HG03097 (cell line): Measurements from ENCODE around the gene SIM1.

Experiments
- ATAC-seq: cut with Tn5 transposase; IDR thresholded peaks from one replicate; pipeline ENCODE4 v1.9.1; 2021; ENCODE audit not compliant: unreplicated experiment, low FRiP score

SIM1 gene

DNA sequence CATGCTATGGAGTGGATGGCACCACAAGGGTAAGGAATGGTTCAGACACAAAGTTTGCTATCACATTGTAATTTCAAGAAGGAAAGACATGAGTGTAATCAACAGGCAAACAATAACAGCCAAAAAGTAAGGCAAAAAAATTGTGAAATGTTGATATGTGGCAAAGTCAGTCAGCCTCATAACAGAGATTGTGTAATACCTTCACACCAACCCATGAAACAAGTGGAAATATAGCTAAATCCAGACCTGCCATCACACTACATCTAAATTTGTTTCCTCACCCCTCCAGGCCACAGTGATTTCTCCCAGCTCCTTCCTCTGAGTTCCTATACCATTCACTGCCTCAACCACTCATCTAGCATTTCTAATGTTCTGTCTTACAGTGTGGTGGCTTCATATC is 37.3 kb downstream of the SIM1 start:
- ATAC-seq = no peak

DNA sequence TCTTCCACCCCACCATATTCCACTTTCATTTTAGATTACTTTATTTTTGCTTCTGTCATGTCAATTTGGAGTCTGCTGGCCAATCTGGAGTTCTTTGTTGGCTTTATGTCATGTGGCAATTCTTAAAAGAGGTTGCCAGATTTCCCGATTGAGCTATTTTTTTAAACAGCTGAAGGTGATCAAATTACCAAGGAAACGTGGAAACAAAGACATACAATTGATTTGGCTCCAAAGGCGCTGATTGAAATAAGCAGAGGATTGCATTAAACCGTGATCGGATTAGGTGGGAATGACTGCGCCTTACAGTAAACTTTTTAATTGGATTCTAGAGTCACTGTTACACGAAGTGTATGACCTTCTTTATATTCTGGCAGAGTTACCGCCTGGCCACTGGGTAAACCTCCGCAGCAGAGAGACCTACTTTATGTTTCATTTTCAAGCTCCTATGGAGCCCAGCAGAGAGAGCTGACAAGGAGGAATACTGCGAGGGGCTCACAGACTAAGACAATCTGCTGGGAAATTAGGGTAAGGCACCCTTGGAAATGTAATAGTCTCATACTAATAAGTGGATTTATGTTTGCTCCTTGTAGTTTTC is 37.9 kb downstream of the SIM1 start:
- ATAC-seq = no peak

DNA sequence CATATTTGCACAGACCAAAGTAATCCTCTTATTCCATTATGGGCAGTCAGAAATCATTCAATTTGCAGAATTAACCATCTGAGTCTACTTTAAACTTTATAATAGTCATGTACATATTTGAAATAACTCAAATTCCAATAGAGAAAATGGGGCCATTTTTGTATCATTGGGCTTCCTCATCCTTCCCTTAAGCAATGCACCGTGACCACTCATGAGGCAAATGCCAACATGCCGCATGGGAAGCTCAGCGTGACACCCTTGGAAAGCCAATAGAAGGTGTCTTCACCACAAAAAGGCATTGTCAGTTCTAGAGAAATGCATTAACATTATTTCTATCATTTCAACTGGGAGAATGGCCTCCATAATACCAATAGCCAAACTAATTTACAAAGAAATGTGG is 38.5 kb downstream of the SIM1 start:
- ATAC-seq = no peak

DNA sequence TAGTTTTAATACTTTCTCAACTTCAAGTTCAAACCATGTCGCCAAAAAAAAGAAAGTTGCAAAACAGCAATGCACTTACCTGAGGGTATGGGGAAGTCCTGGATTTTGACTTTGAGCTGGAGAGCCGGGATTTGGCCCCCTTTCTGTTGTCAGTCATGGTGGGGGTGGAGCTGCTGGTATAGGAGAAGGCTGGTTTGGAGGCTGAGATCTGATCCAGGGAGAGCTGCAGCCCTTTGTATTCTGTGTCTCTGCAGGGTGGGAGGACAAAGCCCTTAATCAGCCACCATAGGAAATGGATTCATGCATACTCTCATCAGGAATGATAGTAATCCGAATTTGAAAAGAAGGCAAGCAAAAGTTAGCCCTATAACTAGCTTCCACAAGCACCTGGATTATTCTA is 44.0 kb downstream of the SIM1 start:
- ATAC-seq = no peak

DNA sequence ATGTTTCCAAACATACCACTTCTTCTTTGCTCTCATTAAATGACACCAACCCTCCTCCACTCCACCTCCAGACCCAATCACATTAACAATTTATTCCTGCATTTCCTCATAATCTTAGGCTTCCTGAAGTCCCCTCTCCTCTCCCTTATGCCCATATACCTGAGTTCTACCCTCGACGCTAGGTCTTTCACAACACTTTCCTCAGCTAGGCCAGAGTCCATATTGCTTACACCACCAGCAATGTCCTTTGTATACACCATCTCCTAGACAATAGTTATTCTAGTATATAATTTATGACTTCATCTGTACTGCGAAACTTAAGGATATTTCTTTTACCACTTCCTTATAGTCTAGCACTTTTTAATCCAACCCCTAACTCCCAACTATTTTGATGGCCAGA is 47.7 kb downstream of the SIM1 start:
- no peak for ATAC-seq

DNA sequence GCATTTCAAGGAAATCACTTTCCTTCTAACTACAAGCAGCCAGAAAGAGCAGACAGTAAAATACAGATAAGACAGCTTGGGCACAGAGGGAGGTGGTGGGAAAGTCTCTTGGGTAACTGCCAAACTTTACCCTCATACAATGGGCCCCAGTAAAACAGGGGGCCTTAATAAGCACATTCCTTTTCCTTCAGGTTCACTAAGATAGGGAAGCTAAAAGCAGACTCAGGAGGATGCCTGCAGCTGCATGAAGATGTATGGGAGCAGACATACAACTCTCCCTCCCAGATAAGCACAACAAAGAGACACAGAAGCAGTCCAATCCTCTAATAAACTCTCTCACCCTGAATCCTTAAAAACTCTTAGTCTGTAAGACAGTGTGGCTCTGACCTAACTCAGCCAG is 49.0 kb downstream of the SIM1 start:
- no peak for ATAC-seq

DNA sequence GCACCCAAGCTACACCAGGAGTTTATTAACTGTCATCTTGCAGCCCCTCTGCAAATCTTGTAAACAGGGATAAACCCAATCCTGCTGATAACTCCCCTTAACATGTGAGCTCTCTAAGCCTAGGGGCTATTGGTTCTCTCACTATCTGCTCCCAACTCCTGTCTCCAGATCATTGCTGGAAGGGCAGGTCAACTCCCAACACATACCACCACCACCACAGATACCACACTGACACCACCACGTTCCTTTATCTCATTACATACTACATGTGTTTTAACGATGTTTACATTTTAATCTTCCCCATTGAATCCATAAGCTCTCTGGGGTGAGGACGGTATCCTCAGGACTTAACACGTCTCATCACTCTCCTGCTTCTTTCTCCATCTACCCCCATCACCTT is 51.8 kb downstream of the SIM1 start:
- no peak for ATAC-seq

DNA sequence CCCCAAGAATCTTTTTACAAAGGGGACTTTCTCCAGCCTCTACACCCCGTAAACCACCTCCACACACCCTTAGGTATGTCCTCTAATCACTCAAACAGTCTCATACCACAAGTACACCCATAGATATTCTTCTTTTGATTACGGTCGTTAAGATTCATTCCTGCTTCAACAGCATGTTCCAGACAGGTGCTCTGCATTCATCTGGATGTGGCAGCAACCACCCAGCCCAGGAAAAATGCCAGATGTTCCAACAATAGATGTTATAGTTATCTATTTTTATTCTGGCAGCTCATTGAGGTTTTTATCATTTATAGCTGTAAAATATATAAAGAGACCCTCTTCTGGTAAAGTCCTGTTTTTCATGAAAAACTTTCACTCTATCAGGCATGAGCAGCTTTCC is 60.7 kb downstream of the SIM1 start:
- ATAC-seq = no peak

DNA sequence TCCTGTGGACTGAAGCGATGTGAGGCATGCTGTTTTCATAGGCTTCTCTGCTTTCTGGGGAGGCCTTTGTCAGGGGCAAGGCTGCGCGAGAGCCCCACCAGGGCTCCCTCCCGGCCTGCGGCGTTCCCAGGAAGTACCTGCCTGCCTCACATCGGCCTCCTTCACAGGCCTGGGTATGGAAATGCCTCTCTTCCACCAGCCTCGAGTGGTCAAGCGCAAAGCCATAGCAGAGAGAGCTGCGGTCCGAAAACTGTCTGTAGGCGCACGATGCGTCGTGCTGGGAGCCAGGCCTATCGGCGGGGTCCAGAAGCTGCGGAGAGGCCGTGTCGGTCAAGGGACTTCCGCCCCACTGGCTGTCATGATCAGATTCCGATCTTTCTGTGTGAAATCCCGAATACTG is 71.2 kb downstream of the SIM1 start:
- ATAC-seq = no peak

DNA sequence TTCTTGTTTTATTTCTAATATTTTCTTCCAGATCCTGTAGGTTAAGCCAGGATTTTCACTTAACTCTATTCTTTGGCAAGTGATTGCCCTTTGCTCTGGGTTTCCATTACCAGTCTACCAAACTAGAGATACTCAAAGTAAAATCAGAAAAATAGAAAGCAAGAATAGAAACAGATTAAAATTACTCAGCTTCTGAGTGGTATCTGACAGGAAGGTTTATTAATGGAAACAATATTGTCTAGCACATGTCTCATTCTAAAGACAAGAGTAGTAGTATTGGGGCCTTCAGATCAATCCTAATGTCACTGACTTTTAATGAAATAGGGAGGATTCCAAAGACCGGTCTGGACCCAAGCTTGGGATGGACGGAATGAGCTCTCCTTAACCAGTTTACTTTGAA is 72.3 kb downstream of the SIM1 start:
- no peak for ATAC-seq

DNA sequence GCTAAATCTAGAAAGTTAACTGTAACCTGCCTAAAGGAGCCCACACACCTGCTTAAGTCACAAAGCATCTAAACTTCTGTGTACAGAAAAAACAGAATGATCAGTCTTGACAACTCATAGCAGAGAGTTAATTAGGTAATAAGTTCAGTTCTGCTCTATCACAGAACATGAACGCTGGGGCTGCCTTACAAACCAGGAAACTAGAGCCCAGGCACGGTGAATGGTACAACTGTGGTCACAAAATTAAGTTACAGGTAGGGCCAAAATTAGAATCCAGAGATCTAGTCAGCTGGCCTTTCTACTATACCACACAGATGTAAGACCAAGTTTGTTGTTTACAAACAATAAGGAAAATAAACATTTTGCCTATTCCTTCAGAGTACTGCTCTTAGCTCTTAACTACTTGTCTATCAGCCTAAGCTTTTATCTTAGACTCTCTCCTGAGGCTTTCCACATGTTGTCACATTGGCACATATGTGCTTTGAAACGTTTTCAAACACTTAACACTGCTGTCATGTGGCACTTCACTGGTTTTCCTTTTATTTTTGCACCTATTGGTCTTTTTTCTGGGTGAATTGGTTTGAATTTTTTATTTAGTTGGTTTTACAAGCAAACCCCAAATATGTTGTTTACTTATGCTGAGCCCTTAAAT is 75.7 kb downstream of the SIM1 start:
- no peak for ATAC-seq

DNA sequence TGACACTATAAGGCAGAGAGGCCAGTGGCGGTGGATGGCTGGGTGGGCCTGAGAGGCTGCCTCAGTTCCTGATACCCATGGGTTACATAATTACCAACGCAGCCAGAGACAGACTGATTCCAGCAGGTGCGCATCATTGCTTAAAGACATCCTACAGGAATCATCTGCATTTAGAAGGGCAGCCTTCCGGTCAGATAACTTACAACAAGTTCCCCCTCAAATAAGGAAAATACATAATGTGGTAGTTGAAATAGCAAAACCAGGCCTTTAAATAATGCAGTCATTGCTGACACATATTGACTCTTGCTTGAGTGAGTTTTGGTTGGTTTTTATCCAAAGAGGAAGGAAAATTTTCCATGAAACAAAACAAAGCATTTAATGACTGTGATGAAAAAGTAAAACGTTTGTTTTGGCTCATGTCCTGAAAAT is 81.9 kb downstream of the SIM1 start:
- no peak for ATAC-seq

DNA sequence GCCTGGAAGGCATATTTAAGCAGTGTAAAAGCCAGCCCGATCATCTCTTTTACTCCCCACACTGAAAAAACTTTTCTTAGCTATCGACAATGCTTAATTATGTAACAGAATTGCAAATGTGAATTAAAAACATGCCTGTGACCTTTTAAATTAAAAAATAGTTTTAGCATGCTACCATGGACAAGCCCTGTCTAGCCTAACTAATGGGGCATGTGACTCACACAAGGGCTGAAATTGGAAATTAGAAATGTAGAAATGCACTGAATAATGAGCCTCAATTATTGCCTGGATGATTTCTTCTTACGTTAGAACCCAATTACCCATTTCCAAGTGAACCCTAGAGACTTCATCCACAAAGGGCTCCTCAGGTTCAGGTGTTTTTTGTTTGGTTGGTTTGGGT is 82.7 kb downstream of the SIM1 start:
- no peak for ATAC-seq

DNA sequence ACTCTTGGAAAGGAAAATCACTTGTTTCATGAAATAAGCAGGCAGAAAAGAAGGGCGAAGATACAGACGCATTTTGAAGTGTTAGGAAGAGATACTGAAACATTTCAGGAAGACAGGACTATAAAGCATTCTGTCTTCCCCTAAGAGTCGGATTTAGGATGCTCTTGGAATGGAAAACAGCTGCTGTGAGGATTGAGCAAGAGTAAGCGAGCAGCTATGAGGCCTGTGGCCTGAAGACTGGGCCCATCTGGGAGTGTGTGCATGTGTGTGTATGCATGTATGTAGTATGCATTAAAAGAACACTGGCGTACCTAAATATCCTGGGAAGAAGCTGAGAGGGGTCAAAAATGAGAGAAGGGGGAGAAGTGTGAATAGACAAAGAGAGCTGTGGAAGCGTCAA is 83.6 kb downstream of the SIM1 start:
- no peak for ATAC-seq

DNA sequence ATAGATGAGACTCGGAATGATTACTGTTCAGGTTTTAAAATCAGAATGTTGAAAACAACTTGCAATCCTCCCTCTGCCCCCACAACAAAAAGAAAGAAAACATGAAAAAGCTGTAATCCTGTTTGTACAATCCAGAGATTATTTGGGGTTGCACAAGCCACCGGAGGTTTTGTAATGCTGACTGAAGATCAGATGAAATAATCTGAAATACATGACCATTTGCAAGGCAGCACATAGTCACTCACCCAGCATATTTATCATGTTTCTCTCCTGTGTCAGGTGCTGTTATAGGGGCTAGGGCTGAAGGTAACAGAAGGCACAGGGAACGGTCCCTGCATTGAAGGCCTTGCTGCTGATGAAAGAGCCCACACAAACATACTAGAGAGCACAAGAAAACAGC is 85.3 kb downstream of the SIM1 start:
- ATAC-seq = no peak

DNA sequence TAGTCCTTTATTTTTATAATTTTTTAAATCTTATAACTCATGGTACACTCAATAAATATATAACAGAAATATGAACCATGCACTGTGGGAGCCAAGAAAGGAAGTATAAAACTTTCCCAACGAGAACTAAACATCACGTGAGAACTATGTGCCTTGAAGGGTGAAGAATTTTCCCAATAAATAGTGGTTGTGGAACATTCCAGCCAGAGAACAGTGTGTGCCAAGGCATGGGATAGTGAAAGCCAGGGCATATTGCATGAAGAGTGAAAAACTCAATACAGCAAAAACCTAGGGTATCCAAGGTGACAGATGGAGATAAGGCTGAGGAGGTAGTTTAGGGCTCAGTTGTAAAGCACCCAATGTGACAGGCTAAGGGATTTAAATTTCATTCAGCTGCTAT is 86.1 kb downstream of the SIM1 start:
- no peak for ATAC-seq

DNA sequence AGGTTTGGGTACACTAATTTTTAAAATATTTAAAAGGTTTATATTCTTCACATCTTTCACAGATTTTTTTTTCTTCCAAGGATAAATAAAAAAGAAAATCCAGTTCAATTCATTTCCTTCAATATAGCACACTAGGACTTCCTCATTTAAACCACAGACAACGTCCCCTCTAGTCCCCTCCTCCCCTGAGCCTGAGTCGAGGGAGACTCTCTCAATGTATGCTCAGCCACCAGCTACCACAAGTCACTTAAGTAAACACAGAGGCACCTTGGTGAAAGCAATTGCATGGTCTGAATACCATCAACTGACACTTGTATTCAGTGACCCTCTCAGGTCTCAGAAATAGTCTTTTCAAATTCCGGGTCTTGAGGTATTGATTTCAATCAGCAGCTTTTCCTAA is 88.6 kb downstream of the SIM1 start:
- no peak for ATAC-seq

DNA sequence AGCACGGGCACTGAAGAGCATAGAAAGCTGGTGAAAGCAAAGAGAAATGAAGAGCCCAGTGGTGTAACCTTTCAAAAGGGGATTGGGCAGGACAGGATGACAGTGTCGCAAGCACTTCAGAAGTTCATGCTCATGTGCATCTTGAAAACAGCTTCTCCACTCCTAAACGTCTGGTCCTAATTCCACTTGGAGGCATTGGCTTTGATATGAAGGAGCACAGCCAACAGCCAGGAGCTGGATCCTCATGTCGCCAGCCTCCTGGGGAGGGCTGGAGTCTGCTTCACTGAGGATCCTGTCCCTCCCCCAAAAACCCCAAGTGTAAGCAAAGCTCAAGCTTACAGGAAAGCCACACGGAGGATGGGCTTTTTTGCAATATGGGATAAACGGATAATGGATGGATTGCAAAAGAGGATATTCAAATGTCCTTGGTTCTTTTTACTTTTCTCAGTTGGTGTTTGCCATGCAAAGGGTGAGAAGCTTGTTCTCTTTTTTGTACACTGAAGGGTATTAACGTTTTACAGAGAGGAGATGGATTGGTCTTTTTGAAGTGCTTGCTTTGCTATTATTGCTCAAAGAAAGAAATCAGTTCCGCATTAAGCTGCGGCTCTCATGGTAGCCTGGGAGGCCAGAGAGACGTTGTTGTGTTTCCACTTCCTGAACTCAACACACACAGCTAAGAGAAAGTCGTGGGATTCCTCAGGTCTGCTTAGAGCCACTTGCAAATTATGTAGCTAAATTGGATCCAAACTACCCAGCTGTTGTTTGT is 92.2 kb downstream of the SIM1 start:
- ATAC-seq = no peak

DNA sequence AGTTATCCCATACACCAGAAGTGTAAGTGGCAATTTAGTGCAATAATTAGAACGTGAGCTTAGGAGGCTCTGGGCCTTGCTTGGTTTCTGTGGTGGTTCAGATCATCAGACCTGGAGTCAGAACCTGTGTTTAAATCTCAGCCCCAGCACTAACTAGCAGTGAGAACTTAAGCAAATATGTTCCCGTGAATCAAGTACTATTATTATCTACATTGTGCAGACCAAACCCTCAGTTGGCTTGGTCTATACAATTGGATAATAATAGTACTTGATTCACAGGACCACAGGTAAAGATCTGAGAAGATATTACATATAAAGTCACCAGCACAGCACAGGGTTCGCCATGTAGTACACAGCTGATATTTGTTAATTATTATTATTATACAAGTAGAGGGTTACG is 93.1 kb downstream of the SIM1 start:
- no peak for ATAC-seq

DNA sequence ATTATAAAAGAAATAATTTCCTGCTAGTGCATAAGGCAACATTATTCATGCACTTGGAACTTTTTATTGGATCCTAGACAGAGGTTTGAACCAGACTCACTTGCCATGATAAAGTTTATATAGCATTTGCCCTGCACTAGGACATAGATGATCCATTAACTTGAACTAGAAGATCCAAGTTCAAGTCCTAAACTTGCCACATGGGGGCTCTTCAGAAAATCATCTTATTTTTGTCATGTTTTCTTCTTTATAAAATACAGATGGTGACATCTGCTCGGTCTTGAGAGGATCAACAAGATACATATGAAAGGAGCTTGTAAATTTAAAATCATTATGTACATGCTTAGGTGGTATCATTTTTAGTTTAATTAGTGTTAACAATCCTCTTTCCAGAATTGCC is 94.5 kb downstream of the SIM1 start:
- ATAC-seq = no peak

DNA sequence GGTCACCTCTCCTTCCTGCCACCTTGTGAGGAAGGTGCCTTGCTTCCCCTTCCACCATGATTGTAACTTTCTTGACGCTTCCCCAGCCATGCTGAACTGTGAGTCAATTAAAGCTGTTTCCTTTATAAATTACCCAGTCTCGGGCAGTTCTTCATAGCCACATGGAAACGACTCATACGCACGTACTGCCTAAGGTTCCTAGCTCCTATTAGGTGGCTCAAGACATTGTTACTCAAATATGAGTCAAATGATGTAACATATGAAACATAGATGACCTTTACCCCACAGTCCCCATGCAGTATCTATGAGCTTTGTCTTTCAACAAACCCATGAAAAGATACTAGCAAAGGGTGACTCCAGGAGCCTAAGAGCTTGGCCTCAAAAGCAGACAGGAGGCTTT is 98.3 kb downstream of the SIM1 start:
- no peak for ATAC-seq

DNA sequence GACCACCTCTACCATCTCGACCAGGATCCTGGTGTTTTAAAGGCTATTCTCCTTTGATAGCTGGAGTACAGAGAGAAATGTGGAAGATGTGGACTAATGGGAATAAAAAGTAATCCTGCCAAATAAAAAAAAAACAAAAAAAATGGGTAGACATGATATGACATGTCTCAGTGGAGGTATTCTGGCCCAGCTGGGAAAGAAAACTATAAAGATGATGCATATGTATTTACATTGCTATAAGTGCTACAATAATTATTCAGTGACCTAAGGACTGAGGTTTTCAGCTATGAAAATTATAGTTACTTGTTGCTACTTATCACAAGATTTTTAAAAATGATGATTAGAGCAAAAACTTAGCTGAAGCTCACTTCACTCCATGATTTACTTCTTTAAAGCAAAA is 101.1 kb downstream of the SIM1 start:
- ATAC-seq = no peak
